GM18519 (cell line): ENCODE results near the gene BSND.

Source experiments
- ATAC-seq: cut with Tn5 transposase; IDR thresholded peaks from one replicate; pipeline ENCODE4 v1.9.1; 2021; ENCODE audit warnings: mild to moderate bottlenecking, moderate library complexity; ENCODE audit not compliant: unreplicated experiment, low FRiP score

BSND gene

DNA sequence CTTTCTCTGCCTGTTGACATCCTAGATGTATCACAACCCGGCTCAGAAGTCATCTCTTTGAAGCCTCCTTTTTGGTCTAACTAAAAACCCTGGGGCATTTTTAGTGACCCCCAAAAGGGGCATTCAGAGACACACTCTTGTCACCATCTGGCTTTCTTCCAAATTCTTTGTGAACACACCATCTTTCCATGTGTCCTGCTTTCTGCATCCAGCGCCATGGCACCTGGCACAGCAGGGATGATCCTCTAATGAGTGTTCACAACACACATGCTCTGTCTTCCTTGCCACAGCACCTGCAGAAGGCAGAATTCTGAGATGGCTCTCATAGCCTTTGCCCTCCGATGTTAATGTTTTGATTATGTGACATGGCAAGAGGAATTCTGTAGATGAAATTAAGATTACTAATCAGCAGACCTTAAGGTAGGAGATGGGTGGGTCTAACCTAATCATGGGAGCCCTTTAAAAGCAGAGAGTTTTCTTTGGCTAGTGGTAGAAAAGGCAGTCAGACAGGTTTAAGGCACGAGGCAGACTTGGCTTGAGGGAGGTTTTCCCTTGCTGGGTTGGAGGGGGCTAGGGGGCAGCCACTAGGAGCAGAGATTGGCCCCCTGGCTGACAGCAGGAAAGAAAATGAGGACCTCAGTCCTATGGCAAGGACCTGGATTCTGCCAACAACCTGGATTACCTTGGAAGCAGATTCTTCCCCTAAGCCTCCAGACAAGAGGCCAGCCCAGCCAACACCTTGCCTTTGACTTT is 23.2 kb upstream of the BSND start:
- ATAC-seq: no peak

DNA sequence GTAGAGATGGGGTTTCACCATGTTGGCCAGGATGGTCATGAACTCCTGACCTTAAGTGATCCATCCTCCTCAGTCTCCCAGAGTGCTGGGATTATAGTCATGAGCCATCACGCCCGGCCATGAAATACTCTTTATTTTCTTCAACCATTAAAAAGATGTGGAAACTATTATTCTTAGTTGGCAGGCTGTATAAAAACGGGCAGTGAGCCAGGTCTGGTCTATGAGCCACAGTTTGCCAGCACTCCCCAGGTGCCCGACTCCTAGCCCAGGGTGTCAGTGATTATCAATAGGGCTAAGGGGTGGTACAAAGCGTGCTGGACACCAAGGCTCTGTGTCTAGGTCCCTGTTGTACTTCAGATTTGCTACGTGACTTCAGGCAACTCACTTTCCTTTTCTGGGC is 22.0 kb upstream of the BSND start:
- ATAC-seq: no peak

DNA sequence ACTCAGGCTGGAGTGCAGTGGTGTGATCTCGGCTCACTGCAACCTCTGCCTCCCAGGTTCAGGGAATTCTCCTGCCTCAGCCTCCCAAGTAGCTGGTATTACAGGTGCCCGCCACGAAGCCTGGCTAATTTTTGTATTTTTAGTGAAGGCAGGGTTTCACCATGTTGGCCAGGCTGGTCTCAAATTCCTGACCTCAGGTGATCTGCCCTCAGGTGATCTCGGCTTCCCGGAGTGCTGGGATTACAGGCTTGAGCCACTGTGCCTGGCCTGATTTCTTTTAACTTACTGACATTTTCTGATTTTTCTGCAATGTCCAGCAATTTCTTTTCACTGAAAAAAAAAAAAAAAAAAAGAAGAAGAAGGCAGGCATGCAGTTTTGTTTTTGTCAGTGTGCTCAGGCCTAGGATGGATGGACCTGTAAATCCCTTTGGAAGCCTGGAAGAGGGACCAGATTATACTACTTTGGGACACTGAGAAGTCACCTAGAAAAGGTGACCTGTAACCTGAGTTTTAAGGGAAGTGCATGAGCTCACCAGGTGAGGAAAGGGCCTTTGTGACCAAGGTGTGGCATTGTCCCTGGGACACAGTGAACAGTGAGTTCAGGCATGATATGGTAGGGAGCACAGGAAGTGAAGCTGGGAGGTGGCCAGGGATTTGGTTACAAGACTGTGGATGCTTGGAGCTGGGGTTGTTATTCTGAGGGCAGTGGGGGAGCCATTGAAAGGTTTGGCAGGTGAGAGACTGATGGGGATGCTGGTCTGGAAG is 21.0 kb upstream of the BSND start:
- ATAC-seq: no peak

DNA sequence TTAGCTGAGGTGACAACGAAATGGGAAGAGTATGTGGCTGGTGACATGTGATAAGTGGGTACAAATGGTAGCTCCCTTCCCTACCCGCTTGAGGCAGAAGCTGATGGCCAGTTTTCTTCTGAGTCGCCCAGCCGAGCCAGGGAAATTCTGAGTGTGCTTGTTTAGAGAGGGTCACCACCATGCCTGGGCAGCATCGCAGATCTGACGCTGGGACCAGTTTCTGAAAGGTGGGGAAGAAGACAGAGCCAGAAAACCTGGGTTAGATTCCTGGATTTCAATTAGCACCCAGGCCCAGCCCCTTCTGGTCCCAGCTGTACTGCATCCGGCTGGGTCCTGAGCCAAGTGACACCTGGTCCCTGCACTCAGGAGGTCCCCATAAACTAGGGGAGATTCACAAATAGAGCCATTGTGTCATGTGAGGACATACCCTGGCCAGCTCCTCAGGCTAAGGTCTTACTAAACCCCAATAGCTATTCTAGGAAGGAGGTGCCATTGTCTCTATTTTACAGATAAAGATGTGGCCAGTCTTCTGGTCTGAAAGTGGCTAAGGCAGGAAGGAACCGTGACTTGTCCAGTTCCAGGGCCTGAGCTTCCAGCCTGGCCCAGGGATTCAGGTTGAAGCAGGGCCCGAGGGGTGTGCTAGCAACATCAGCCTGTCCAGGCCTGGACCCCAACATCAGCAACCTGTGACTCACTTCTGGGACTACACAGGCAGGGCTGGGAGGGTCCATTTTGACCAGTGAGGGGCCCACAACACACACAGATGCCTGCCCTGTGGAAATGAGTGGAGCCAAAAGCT is 20.0 kb upstream of the BSND start:
- no peak for ATAC-seq

DNA sequence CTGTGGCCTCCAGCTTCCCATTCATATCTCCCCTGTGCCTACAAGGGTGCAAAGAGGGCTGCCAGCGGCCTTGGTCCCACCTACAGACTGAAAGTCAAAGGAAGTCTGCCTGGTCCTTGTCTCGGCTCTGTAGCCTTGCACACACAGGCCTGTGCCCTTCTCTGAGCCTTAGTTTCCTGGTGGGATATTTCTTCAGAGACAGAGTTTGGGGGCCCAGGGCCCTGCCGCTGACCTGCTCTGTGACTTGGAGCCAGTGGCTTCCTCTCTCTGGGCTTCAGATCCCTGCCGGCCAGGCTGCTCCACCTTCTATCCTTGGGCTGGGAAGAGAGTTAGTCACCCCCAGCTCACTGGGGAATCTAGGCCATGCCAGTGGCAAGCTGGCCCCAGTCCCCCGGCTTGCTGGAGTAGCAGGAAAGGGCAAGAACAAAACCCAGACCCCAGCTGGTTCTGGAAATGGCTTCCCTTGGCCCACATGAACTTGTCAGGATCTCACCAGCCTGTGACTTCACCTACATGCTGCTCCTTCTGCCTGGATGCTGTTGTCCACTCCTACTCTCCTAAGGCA is 19.3 kb upstream of the BSND start:
- ATAC-seq: no peak

DNA sequence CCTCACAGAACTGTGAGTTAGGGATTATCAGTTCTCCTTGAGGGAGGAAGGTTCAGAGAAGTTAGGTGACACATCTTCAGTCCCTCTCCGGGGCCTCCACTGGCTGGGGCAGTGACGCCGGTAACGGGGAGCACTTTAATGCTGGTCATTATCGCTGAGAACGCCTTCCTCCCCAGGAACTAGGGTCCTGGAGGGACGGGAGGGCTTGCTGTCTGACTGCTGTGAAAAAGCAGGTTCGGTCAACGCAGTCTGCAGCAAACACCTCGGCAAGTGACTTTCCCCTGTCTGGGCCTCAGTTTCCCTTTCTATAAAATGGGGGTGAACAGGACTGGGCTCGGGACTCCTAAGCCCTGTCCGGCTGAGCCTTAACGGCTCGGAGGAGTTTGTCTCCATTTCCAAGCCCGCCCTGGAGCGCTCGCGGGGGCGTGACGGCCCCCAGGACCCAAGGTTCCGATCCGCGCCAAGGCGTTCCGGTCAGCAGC is 18.6 kb upstream of the BSND start:
- no peak for ATAC-seq

DNA sequence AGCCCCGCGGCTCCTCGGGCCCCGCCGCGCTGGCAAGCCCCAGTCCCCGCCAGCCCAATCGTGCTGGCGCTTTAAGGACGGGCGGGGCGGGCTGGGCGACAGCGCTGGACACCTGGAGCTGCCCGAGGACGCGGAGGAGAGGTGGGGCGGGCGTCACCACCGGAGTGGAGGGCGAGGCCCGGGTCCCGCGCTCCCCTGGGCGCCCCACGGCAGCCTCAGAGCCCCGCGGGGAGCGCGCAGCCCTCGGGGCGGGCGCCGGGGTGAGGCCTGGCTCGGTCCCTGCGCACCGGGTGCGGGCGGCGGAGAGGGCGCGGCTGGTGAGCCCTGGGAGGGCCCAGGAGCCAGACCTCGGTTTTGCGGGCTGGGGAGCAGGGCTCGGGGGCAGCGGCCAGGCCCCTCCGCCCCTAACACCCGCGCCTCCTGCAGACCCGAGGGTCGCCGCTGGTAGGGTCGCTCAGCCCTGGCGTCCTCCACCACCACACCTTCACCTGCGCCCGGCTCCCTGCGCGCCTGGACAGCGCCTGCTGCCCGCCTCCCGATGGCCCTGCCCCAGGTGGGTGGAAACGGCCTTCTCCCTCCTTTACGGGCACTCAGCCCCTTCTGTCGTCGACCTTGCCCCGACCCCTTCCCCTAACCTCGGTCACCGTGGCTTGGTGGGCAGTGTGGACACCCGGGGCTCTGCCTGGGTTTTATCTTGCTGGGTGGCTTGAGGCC is 18.0 kb upstream of the BSND start, which contains the start of gene TMEM61:
TMEM61 (plus strand) TSS at position 101 of the 714 bp plus-strand sequence; CDS start at position 539, 438 bp downstream.
- no peak for ATAC-seq

DNA sequence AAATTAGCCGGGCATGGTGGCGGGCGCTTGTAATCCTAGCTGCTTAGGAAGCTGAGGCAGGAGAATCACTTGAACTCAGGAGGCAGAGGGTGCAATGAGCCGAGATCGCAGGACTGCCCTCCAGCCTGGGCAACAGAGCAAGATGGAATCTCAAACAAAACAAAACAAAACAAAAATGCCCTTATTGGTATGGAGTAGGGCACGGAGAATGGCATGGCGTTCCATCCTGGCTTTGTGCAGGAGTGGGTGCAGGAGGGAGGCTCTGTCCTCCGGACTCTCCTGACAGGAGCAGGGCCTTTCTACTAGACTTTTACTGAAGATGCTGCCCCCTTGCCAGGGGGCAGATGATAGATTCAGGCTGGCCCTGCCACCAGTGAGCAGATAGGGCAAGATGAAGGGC is 17.3 kb upstream of the BSND start:
- no peak for ATAC-seq

DNA sequence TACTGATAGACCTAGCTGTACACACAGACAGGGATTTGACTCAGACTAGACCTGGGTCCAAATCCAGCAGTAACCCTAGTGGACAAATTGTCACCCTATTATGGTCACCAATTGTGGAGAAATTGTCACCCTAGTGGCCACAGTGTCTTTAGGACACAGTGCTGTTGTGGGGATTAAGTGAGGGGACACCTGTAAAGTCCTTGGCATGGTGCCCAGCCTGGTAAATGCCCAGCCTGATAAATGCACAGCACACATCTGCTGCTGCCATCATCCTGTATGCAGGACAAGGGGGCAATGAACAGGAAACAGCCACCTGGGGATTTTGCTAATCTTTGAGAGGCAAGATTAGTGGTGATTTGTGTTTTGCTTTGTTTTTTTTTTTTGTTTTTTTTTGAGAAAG is 16.0 kb upstream of the BSND start:
- no peak for ATAC-seq

DNA sequence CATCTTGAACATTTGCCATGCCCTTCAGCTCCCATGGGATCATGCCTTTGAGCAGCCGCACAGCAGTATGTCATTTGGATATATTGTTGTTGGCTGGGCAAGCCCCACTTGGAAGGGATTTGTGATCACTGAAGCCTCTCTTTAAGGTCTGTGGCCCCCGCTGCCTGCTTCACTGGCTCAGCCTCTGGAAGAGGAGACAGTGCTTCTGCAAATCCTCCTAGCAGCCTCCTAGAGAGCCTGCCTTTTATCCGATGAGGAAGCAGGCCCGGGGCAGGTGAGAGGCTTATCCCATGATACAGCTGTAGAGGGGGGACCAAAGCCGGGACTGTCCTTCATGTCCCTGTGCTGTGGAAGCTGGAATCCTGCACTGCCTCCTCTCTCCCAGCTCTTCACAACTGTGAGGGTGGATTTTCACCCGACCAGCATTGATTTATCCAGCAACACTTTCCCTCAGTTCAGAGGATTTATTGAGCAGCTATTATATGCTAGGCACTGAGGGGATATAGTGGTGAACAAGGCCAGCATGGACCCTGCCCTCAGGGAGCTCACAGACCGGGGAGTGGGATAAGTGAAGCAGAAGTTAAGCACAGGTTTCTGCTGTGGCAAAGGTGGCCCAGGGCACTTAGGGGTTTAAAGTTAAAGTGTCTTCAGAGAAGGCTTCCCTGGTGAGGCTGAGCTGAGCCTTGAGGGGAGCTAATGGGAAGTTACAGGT is 14.4 kb upstream of the BSND start:
- ATAC-seq: no peak

DNA sequence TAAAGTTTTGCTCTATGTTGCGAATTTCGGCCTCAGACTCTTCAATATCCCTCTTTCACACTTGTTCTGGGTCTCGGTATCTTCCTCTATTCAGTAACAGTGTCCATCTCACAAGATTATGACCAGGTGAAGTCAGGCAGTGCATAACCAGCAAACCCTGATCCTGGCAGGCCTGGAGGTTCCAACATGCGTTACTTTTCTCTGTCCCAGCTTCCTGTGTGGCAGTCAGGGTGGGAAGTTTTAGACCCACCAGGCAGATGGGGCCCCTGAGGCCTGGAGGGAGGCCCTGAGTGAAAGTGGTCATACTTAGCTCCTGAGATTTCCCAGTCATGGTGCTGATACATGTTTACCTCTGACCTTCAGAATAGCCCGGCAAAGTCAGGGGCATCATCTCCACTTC is 13.2 kb upstream of the BSND start:
- no peak for ATAC-seq

DNA sequence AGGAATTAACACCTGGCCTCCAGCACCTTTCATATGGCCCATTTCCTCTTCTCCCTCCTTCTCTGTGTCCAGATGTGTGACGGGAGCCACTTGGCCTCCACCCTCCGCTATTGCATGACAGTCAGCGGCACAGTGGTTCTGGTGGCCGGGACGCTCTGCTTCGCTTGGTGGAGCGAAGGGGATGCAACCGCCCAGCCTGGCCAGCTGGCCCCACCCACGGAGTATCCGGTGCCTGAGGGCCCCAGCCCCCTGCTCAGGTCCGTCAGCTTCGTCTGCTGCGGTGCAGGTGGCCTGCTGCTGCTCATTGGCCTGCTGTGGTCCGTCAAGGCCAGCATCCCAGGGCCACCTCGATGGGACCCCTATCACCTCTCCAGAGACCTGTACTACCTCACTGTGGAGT is 12.7 kb upstream of the BSND start:
- no peak for ATAC-seq

DNA sequence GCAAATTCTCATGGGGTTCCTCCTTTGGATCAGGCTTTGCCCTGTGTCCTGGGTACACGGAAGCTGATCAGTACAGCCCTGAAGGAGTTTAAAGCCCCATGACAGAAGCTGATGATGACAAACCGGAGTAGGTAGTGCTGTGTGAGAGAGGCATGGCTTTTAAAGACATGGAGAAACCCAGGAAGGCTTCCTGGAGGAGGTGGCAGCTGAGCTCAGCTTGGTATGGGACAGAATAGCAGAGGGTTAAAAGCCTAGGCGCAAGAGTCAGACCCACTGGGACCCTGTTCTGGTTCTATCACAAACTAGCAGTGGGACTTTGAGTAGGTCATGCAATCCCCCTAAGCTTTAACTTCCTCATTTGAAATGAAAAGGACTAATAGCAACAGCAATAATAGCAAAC is 12.2 kb upstream of the BSND start:
- no peak for ATAC-seq

DNA sequence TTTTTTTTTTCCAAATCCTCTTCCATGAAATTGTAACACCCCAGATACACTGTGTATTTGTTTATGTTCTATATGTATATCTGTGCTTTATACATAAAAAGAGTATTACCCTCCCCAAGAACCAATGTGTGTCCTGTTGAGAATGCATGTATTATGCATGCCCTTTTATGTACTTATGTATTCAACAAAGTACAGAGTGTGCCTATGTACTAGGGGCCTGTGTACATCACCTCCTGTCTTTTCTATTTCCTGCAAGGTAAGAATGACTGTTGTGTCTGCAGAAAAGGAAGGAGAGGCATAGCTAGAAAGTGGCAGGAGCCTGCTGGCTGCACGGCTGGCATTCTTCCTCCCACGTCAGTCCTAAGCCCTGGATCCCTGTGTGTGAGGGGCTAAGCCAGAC is 11.3 kb upstream of the BSND start:
- ATAC-seq: no peak

DNA sequence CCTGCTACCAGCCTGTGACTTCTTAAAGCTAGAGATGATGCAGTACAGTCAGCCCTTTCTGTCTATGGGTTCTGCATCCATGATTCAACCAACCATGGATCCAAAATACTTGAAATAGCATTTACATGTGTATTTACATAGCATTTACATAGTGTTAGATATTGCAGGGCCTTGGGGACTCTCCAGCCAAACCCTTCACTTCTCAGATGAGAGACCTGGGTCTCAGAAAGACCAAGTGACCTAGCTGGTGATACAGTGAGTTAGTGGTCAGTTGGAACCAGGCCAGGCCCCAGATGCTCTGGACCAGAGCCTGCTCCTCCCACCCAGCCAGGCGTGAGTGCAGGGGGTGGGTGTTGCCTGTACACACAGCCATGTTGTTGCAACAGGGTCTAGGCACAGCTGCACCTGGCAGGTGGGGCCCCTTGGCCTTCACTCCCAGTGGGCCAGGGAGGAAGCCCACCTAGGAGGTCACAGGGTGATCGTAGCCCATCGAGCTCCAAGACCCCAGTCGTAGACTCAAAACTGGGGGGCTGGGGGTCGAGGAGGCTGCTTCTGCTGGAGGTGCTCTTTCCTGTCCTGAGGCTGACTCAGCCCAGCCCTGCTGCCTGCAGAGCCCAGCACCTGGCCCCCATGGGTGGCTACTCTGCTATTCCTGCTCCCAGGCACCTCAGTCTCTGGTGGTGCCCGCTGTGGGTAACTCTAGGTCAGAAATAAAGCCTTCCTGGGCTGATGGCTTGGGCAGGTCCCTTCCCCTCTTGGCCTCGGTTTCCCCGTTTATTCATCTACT is 10.6 kb upstream of the BSND start:
- no peak for ATAC-seq

DNA sequence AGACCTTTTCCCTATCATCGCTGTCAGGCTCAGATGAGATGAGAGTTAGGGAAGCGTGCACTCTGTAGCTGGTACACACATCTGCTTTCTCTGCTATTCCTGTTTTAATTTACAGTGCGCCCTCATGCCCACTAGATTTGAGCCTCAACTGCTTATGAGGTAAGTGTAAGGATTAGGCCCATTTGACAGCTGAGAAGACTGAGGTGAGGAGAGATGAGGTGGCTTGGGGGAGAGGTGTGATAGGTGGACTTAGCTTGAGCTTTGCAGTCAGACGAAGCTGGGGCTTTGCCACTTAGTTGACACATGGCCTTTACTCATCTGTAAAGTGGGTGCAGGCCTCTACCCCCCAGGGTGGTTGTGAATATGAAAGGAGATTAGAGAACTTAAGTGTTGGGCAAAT is 9.8 kb upstream of the BSND start:
- no peak for ATAC-seq

DNA sequence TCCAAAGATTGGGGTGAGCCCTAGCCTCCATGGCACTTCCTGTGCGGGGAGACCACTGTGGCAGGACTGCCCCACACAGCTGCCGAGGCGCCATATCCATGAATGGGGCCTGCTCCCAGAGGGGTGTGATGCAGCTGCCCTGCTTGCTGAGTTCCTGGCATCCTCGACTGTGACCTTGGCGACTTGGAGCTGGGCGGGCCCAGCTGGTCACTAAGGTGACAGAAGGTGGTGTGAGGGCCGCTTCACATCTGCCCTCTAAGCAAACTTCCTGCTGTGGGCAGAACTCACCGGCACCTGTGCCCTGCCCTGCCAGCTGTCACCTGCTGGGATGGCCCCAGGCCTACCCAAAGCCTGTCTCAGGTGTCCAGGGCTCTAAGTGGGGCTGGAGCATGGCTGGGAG is 9.3 kb upstream of the BSND start:
- ATAC-seq: no peak

DNA sequence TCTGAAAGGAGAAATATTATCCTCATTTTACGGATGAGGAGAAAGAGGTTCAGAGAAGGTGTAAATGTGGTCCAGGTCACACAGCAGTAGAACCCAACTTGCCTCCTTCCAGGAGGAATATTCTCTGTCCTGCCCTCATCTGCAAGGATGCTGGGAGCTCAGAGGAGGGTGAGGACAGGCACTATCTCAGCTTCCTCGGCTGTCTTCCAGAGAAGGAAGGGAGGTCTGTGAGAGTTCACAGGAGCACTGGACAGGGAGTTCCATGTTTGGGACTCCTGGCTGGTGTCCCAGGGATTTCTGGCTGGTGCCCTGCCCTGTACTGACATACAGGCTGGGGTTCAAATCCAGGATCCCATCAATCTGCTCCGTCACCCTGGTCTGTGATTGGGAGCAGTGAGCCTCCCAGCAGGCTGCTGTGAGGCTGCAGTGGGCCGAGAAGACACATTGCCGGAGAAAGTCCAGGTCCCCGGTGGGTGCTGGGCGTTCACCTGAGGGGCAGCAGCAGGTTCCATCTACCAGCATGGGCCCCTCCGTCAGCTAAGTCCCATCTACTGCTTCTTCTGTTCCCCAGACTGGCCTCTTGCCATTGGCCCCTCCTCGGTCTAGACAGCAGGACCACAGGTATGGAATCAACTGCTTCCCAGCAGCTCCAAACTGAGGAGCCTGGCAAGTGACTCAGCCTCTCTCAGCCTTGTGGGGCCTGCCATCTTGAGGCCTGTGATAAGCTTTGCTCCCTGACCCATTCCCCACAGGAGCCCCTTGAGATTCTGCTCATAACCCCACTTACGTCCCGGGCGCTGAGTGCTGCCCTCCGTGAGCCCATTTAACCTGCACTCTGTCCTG is 8.5 kb upstream of the BSND start:
- ATAC-seq: no peak
